ENCODE results near the gene EP300. TPM values are rescaled to one million over a fixed set of nuclear protein-coding genes. Genes with fewer than 3 reads are reported as not detected.
A peak's percentile ranks its signal among the peaks of the same experiment; 100 is the strongest.
"Not testable (repeated sequence)": the region's sequence is repeated elsewhere in the genome, so short reads cannot be mapped to it uniquely, and the experiment has no call there.

EP300 gene
- total RNA-seq, 1 donor from 2014 or later, result 73.7 TPM

GRCh38 chr22:41127451-41127850, 35.1 kb downstream of the EP300 start:
- H3K36me3 ChIP-seq, result peaks cover 95% of the 10 kb centered on the region
- H3K4me3 ChIP-seq, result no peak overlapping the region
- intact Hi-C loops (cut with DNase I), result no loop called here
- DNase-seq (peak; percentile 69), ATAC-seq (peak; percentile 45 to 77)
- no peaks in the 10 kb centered on the region for H3K4me1 ChIP-seq
- no peak overlapping the region for H3K27ac ChIP-seq
- H3K9me3 ChIP-seq, result no peaks in the 10 kb centered on the region
- no peak for TF ChIP-seq CTCF (IDR thresholded peaks at IDR 0.05)
- no peaks in the 10 kb centered on the region for H3K27me3 ChIP-seq (ENCODE audit: low read depth)

GRCh38 chr22:41128606-41129005, 36.2 kb downstream of the EP300 start:
- DNase-seq (no peak), ATAC-seq (no peak)
- Histone ChIP-seq H3K4me1 (no peaks in the 10 kb centered on the region), H3K27me3 (ENCODE audit: low read depth) (no peaks in the 10 kb centered on the region), H3K27ac (no peak overlapping the region), H3K36me3 (peaks cover 97% of the 10 kb centered on the region), H3K9me3 (no peaks in the 10 kb centered on the region), H3K4me3 (no peak overlapping the region)
- TF ChIP-seq CTCF (IDR thresholded peaks at IDR 0.05), result no peak
- intact Hi-C loops (cut with DNase I), result no loop called here

GRCh38 chr22:41132550-41132949, 40.2 kb downstream of the EP300 start:
- peaks cover 98% of the 10 kb centered on the region for H3K36me3 ChIP-seq
- no peaks in the 10 kb centered on the region for H3K9me3 ChIP-seq
- H3K27ac ChIP-seq, result no peak overlapping the region
- no peak for ATAC-seq
- H3K27me3 ChIP-seq (ENCODE audit: low read depth), result no peaks in the 10 kb centered on the region
- H3K4me3 ChIP-seq, result no peak overlapping the region
- no peak for DNase-seq
- TF ChIP-seq CTCF (IDR thresholded peaks at IDR 0.05), result no peak
- no peaks in the 10 kb centered on the region for H3K4me1 ChIP-seq
- intact Hi-C loops (cut with DNase I), result no loop called here

GRCh38 chr22:41140365-41140957, 48.1 kb downstream of the EP300 start:
- TF ChIP-seq CTCF (IDR thresholded peaks at IDR 0.05), result no peak
- Histone ChIP-seq H3K4me3 (no peak overlapping the region), H3K9me3 (no peaks in the 10 kb centered on the region), H3K4me1 (no peaks in the 10 kb centered on the region), H3K36me3 (peaks cover 100% of the 10 kb centered on the region), H3K27me3 (ENCODE audit: low read depth) (no peaks in the 10 kb centered on the region), H3K27ac (no peak overlapping the region)
- peak; percentile 79 to 90 for ATAC-seq
- DNase-seq, result peak; percentile 50
- intact Hi-C loops (cut with DNase I), result no loop called here

GRCh38 chr22:41145921-41146320, 53.5 kb downstream of the EP300 start:
- H3K4me1 ChIP-seq; ATAC-seq; H3K4me3 ChIP-seq; H3K27me3 ChIP-seq (ENCODE audit: low read depth); H3K27ac ChIP-seq; H3K9me3 ChIP-seq; intact Hi-C loops (cut with DNase I); DNase-seq: not testable (repeated sequence)
- peaks cover 100% of the 10 kb centered on the region for H3K36me3 ChIP-seq

- Histone ChIP-seq H3K9me3 (no peaks in the 10 kb centered on the region), H3K27me3 (ENCODE audit: low read depth) (no peaks in the 10 kb centered on the region), H3K4me3 (no peak overlapping the region), H3K4me1 (no peaks in the 10 kb centered on the region), H3K36me3 (peaks cover 100% of the 10 kb centered on the region), H3K27ac (no peak overlapping the region)
- DNase-seq (no peak), ATAC-seq (no peak)
- TF ChIP-seq CTCF (IDR thresholded peaks at IDR 0.05), result no peak
- intact Hi-C loops (cut with DNase I), result no loop called here
Measured at GRCh38 chr22:41146573-41146972, 54.2 kb downstream of the EP300 start.

Data from lower lobe of right lung (tissue), 2 donors.